Suprapubic skin (tissue), 4 donors: ENCODE measurements around the gene BZW1. TPM values are rescaled to one million over a fixed set of nuclear protein-coding genes. Genes with fewer than 3 reads are reported as not detected.

Experiments
- DNase-seq, 2 donors: peaks; one replicate each; pipeline ENCODE4 v3.0.0-alpha.2; 2019; ENCODE audit warnings: low spot score in 2 of 2
- H3K27ac ChIP-seq: fragments of 200-600 bp; sonication (generic); one replicate; pipeline ENCODE4 v1.5.1; 2019
- H3K27me3 ChIP-seq: fragments of 200-600 bp; sonication (generic); one replicate; pipeline ENCODE4 v1.5.1; 2019
- H3K36me3 ChIP-seq: fragments of 200-600 bp; sonication (generic); one replicate; pipeline ENCODE4 v1.5.1; 2019
- H3K4me1 ChIP-seq: fragments of 200-600 bp; sonication (generic); one replicate; pipeline ENCODE4 v1.5.1; 2019
- H3K4me3 ChIP-seq: fragments of 200-600 bp; sonication (generic); one replicate; pipeline ENCODE4 v1.5.1; 2019; ENCODE audit warnings: mild to moderate bottlenecking
- H3K9me3 ChIP-seq: fragments of 200-600 bp; sonication (generic); one replicate; pipeline ENCODE4 v1.5.1; 2019
- EP300 ChIP-seq: sonication (generic); formaldehyde crosslinking; IDR thresholded peaks from one replicate; pipeline ENCODE4 v1.6.1; 2017; ENCODE audit warnings: antibody characterized with exemption
- POLR2A ChIP-seq, 2 donors: fragments of 450-650 bp; IDR thresholded peaks; one replicate each; pipeline ENCODE4 v1.6.1; 2017; ENCODE audit warnings: antibody characterized with exemption in 2 of 2, mild to moderate bottlenecking in 2 of 2, moderate library complexity in 2 of 2
- POLR2AphosphoS5 ChIP-seq, 3 donors: sonication (generic); formaldehyde crosslinking; IDR thresholded peaks; one replicate each; pipeline ENCODE4 v1.6.1; 2017; ENCODE audit warnings: antibody characterized with exemption in 3 of 3
- WGBS: methylation state at CpG from one replicate; pipeline ENCODE4 v1.1.5; 2018; 5-methylcytosine and 5-hydroxymethylcytosine counted together
- total RNA-seq, 4 donors: library from RNA; depleted of rRNA; stranded (reverse); fragments of >200 nt; gene quantifications; one replicate each; pipeline ENCODE4 v1.1.0, GENCODE V29; 2016
- TF ChIP-seq, protein P1 (sequence below), 2 donors: fragments of 200-600 bp in 1 of 2; fragments of 450-650 bp in 1 of 2; sonication (generic) in 1 of 2; IDR thresholded peaks; one replicate each; pipeline ENCODE4 v1.5.1; 2016 to 2019; ENCODE audit warnings: antibody characterized with exemption in 2 of 2, mild to moderate bottlenecking in 1 of 2, moderate library complexity in 1 of 2

BZW1 gene
- total RNA-seq, 4 donors from 2014 or later, result 103 to 215 (median 137) TPM

DNA sequence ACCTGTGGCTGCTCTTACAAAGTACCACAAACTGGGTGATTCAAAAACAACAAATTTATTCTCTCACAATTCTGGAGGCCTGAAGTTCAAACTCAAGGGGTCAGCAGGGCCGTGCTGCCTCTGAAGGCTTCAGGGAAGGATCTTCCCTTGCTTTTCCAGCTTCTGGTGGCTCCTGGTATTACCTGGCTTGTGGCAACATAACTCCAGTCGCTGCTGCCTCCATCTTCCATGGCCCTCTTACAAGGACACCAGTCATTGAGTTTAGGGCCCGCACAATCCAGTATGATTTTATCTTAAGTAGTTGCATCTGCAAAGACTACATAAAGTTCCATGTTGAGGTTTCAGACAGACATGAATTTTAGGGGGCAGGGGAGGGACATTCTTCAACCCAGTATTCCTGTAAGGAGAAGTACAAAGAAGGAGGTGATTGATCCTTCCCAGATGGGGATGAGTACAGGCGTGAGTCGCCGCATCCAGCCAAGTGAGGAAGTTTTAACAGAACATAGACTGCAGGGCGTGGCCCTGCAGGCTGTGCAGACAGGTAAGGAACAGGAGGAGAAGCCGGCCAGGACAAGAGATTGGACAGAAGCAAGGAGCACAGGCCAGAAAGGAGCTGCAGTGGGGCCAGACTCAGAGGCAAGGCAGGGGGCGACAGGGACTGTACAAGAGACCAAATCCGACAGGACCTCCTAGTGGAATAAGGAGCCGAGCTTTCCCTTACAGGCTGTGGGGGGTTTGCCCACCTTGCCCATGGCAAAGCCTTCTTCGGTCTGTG is 44.4 kb upstream of the BZW1 start:
- H3K36me3 ChIP-seq, result no peaks in the 10 kb centered on the region
- no peak for DNase-seq
- no peak overlapping the region for H3K27ac ChIP-seq
- 74% methylated on average over 12 of the region's 12 CpGs for WGBS
- peaks cover 15% of the 10 kb centered on the region for H3K4me1 ChIP-seq
- H3K9me3 ChIP-seq, result no peaks in the 10 kb centered on the region
- TF ChIP-seq POLR2A (IDR thresholded peaks at IDR 0.05), result no peak
- no peak for TF ChIP-seq EP300
- TF ChIP-seq POLR2AphosphoS5 (IDR thresholded peaks at IDR 0.05), result no peak
- TF ChIP-seq, protein P1, sequence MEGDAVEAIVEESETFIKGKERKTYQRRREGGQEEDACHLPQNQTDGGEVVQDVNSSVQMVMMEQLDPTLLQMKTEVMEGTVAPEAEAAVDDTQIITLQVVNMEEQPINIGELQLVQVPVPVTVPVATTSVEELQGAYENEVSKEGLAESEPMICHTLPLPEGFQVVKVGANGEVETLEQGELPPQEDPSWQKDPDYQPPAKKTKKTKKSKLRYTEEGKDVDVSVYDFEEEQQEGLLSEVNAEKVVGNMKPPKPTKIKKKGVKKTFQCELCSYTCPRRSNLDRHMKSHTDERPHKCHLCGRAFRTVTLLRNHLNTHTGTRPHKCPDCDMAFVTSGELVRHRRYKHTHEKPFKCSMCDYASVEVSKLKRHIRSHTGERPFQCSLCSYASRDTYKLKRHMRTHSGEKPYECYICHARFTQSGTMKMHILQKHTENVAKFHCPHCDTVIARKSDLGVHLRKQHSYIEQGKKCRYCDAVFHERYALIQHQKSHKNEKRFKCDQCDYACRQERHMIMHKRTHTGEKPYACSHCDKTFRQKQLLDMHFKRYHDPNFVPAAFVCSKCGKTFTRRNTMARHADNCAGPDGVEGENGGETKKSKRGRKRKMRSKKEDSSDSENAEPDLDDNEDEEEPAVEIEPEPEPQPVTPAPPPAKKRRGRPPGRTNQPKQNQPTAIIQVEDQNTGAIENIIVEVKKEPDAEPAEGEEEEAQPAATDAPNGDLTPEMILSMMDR (IDR thresholded peaks at IDR 0.05), result no peak
- H3K4me3 ChIP-seq, result no peak overlapping the region
- no peaks in the 10 kb centered on the region for H3K27me3 ChIP-seq

DNA sequence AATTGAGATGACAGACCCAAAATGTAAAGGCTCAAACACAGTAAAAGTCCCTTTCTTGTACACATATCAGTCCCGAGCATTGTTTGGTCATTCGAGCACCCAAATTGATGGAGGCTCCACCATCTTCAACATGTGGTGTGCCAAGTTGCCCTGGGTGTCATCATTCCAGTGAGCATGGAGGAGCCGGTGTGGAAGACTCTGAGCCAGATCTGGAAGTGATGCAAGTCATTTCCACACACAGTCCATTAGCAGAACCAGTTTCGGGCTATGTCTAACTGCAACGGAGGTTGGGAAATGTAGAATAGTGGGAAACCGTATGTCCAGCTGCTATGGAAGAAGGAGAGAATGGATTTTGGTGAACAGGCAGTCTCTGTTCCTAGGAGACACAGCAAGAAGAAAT is 40.9 kb upstream of the BZW1 start:
- H3K4me3 ChIP-seq, result no peak overlapping the region
- H3K27me3 ChIP-seq, result no peaks in the 10 kb centered on the region
- H3K27ac ChIP-seq, result no peak overlapping the region
- 86% methylated on average over 6 of the region's 6 CpGs for WGBS
- H3K4me1 ChIP-seq, result peaks cover 5% of the 10 kb centered on the region
- no peak for DNase-seq
- H3K36me3 ChIP-seq, result no peaks in the 10 kb centered on the region
- H3K9me3 ChIP-seq, result no peaks in the 10 kb centered on the region
- TF ChIP-seq, protein P1 (IDR thresholded peaks at IDR 0.05), result no peak
- no peak for TF ChIP-seq EP300

DNA sequence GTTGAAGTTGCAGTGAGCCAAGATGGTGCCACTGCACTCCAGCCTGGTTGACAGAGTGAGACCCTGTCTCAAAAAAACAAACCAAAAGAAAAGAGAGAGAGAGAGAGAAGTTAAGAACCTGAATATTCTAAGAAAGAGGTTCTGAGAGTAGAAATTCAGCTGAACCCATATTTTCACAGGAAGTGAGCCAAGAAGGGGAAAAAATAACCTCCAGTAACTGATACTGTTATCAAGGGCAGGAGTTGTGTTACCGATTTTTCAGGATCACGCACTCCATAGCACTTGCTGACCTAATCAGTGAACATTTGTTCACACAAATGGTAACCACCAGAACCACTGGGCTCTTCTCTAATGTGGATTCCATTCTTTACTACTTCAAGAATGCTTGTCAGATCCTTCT is 39.1 kb upstream of the BZW1 start:
- H3K27ac ChIP-seq, result no peak overlapping the region
- H3K4me3 ChIP-seq, result no peak overlapping the region
- no peak for DNase-seq
- H3K36me3 ChIP-seq, result no peaks in the 10 kb centered on the region
- no peaks in the 10 kb centered on the region for H3K4me1 ChIP-seq
- H3K27me3 ChIP-seq, result no peaks in the 10 kb centered on the region
- 85% methylated on average over 2 of the region's 2 CpGs for WGBS
- H3K9me3 ChIP-seq, result no peaks in the 10 kb centered on the region
- TF ChIP-seq EP300 (no peak), POLR2A (IDR thresholded peaks at IDR 0.05) (no peak), POLR2AphosphoS5 (IDR thresholded peaks at IDR 0.05) (no peak)
- TF ChIP-seq, protein P1 (IDR thresholded peaks at IDR 0.05), result no peak

DNA sequence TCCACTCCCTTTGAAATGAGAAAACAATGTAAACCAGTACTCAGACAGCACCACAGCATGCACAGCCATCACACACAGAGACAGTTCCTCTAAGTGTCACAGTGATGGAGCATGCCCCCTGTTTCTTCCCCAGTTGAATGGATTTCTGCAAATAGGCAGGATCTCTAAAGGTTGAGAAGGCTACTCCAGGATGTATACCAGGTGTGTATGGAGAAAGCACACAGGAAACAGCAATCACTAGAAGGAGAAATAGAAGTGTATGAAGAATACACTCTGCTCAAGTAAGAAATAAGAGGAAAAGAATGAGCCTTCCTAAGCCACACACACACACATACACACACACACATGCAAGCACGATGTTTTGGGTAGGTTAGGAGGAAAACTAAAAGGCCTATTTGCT is 38.6 kb upstream of the BZW1 start:
- TF ChIP-seq POLR2AphosphoS5 (IDR thresholded peaks at IDR 0.05) (no peak), POLR2A (IDR thresholded peaks at IDR 0.05) (no peak), EP300 (no peak)
- TF ChIP-seq, protein P1 (IDR thresholded peaks at IDR 0.05), result no peak
- 94% methylated on average over 1 of the region's 1 CpG for WGBS
- no peak for DNase-seq
- Histone ChIP-seq H3K27me3 (no peaks in the 10 kb centered on the region), H3K9me3 (no peaks in the 10 kb centered on the region), H3K4me3 (no peak overlapping the region), H3K4me1 (no peaks in the 10 kb centered on the region), H3K36me3 (no peaks in the 10 kb centered on the region), H3K27ac (no peak overlapping the region)

DNA sequence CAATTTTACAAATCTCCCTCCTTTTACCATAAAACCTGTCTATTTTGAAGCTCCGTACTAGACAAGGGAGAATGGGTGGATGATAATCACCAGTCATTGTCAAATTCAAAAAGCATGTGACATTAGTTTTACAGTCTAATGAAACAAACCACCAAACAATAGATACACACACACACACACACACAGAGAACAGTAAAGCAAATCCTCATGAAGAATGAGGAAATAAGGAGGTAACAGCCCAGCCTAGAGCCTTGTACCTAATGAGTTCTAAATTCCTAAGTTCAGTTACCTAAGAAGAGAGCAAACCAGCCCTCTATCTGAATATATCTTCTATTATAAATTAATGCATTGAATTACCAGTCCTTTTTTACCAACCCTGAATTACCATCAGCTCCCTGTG is 36.8 kb upstream of the BZW1 start:
- no peaks in the 10 kb centered on the region for H3K27me3 ChIP-seq
- 94% methylated on average over 1 of the region's 1 CpG for WGBS

More for the DNA sequence above, 36.8 kb upstream of the BZW1 start:
- no peaks in the 10 kb centered on the region for H3K36me3 ChIP-seq
- H3K27ac ChIP-seq, result no peak overlapping the region
- DNase-seq, result no peak
- H3K4me3 ChIP-seq, result no peak overlapping the region
- H3K9me3 ChIP-seq, result no peaks in the 10 kb centered on the region
- TF ChIP-seq, protein P1 (IDR thresholded peaks at IDR 0.05), result no peak
- TF ChIP-seq POLR2AphosphoS5 (IDR thresholded peaks at IDR 0.05), result no peak
- TF ChIP-seq POLR2A (IDR thresholded peaks at IDR 0.05), result no peak
- no peak for TF ChIP-seq EP300
- no peaks in the 10 kb centered on the region for H3K4me1 ChIP-seq
